Thymus (tissue), 11 donors: ENCODE measurements around the gene WDR5. TPM values are rescaled to one million over a fixed set of nuclear protein-coding genes. Genes with fewer than 3 reads are reported as not detected.
"Not testable (repeated sequence)": the region's sequence is repeated elsewhere in the genome, so short reads cannot be mapped to it uniquely, and the experiment has no call there.

ENCODE experiments used
- DNase-seq, 9 donors: peaks; one replicate each; pipeline ENCODE4 v3.0.0-alpha.2; 2013; ENCODE audit warnings: low spot score in 9 of 9, low read depth in 6 of 9, missing footprints in 1 of 9
- H3K27ac ChIP-seq, 2 donors: one replicate each; pipeline ENCODE4 v1.5.1; 2013; ENCODE audit warnings: control low read depth in 1 of 2, low read depth in 1 of 2, low read length in 1 of 2, mild to moderate bottlenecking in 1 of 2, moderate library complexity in 1 of 2
- H3K27me3 ChIP-seq, 2 donors: one replicate each; pipeline ENCODE4 v1.5.1; 2013; ENCODE audit warnings: low read length in 1 of 2; ENCODE audit not compliant: control insufficient read depth in 2 of 2, insufficient read depth in 1 of 2
- H3K36me3 ChIP-seq, 2 donors: one replicate each; pipeline ENCODE4 v1.5.1; 2013; ENCODE audit warnings: low read length in 1 of 2, mild to moderate bottlenecking in 1 of 2, moderate library complexity in 1 of 2; ENCODE audit not compliant: control insufficient read depth in 2 of 2, insufficient read depth in 2 of 2
- H3K4me1 ChIP-seq, 2 donors: one replicate each; pipeline ENCODE4 v1.5.1; 2013; ENCODE audit warnings: low read length in 2 of 2; ENCODE audit not compliant: control insufficient read depth in 2 of 2, insufficient read depth in 2 of 2
- H3K4me3 ChIP-seq, 2 donors: one replicate each; pipeline ENCODE4 v1.5.1; 2013; ENCODE audit warnings: low read length in 2 of 2, control low read depth in 1 of 2, mild to moderate bottlenecking in 1 of 2
- H3K9me3 ChIP-seq, 2 donors: one replicate each; pipeline ENCODE4 v1.5.1; 2013; ENCODE audit warnings: low read length in 1 of 2, mild to moderate bottlenecking in 1 of 2; ENCODE audit not compliant: control insufficient read depth in 2 of 2, insufficient read depth in 1 of 2
- WGBS: extraction: QIAGEN DNeasy Blood & Tissue Kit; methylation state at CpG from one replicate; pipeline ENCODE4 v1.1.7; 2013; 5-methylcytosine and 5-hydroxymethylcytosine counted together
- polyA plus RNA-seq: library from polyadenylated mRNA; stranded (reverse); fragments of 200-250 nt; gene quantifications from one replicate; pipeline ENCODE4 v1.2.3, GENCODE V29; 2013
- total RNA-seq: library from RNA; stranded (reverse); fragments of 120-200 nt; gene quantifications from one replicate; pipeline ENCODE4 v1.2.4, GENCODE V29; 2013
- donor health status: healthy.

WDR5 gene
- total and polyA plus RNA-seq, 2 donors, result 18.6 to 25.9 TPM

DNA sequence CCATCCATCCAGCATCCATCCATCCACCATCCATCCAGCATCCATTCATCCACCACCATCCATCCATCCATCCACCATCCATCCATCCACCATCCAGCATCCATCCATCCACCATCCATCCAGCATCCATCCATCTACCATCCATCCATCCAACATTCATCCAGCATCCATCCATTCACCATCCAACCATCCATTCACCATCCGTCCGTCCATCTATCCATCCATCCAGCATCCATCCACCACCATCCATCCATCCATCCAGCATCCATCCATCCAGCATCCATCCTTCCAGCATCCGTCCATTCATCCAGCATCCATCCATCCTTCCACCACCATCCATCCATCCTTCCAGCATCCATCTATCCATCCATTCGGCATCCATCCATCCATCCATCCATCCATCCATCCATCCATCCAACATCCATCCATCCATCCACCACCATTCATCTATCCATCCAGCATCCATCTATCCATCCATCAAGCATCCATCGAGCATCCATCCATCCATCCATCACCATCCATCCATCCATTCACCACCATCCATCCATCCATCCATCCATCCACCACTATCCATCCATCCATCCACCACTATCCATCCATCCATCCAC lies 32.4 kb upstream of the WDR5 start:
- H3K9me3 ChIP-seq, result no peaks in the 10 kb centered on the region
- H3K36me3 ChIP-seq, result no peaks in the 10 kb centered on the region
- H3K4me1 ChIP-seq, result no peaks in the 10 kb centered on the region
- 94% methylated on average over 5 of the region's 5 CpGs for WGBS
- no peak overlapping the region for H3K4me3 ChIP-seq
- H3K27me3 ChIP-seq, result no peaks in the 10 kb centered on the region
- DNase-seq, result no peak
- H3K27ac ChIP-seq, result no peak overlapping the region

DNA sequence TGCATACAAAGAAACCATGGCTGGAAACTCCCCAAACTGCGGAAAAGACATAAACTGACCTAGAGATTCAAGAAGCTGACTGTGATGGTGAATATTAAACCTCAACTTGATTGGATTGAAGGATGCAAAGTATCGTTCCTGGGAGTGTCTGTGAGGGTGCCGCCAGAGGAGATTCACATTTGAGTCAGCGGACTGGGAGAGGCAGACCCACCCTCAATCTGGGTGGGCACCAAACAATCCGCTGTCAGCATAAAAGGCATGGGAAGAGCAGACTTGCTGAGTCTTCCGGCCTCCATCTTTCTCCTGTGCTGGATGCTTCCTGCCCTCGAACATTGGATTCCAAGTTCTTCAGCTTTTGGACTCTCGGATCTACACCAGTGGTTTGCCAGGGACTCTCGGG lies 24.8 kb upstream of the WDR5 start:
- H3K4me1 ChIP-seq, result no peaks in the 10 kb centered on the region
- H3K27me3 ChIP-seq, result no peaks in the 10 kb centered on the region
- 77% methylated on average over 9 of the region's 9 CpGs for WGBS
- no peak overlapping the region for H3K4me3 ChIP-seq
- H3K27ac ChIP-seq, result no peak overlapping the region
- no peaks in the 10 kb centered on the region for H3K9me3 ChIP-seq
- H3K36me3 ChIP-seq, result no peaks in the 10 kb centered on the region
- no peak for DNase-seq

DNA sequence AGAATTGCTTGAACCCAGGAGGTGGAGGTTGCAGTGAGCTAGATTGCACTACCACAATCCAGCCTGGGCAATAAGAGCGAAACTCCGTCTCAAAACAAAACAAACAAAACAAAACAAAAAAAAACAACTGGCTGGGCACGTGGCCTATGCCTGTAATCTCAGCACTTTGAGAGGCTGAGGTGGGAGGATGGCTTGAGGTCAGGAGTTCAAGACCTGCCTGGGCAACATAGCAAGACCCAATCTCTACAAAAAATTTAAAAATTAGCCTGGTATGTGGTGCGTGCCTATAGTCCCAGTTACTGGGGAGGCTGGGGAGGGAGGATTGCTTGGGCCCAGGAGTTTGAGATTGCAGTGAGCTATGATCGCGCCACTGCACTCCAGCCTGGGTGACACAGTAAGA lies 23.3 kb upstream of the WDR5 start:
- Histone ChIP-seq H3K4me1 (no peaks in the 10 kb centered on the region), H3K27ac (no peak overlapping the region), H3K9me3 (no peaks in the 10 kb centered on the region), H3K27me3 (no peaks in the 10 kb centered on the region), H3K4me3 (no peak overlapping the region), H3K36me3 (no peaks in the 10 kb centered on the region)
- WGBS, result 96% methylated on average over 6 of the region's 6 CpGs
- no peak for DNase-seq

DNA sequence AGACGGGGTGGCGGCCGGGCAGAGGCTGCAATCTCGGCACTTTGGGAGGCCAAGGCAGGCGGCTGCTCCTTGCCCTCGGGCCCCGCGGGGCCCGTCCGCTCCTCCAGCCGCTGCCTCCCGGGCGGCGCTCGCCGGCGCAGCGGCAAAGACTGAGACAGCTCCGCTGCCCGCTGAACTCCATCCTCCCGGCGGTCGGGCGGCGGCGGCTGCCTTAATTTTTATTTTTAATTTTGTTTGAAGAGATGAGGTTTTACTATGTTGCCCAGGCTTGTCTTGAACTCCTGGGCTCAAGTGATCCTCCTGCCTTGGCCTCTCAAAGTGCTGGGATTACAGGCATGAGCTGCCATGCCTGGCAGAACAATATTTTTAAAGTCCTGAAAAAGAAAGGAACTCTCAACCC lies 16.9 kb upstream of the WDR5 start:
- H3K27ac ChIP-seq, DNase-seq, H3K27me3 ChIP-seq, H3K9me3 ChIP-seq, H3K4me3 ChIP-seq, H3K36me3 ChIP-seq, H3K4me1 ChIP-seq: not testable (repeated sequence)
- WGBS, result 98% methylated on average over 9 of the region's 26 CpGs

DNA sequence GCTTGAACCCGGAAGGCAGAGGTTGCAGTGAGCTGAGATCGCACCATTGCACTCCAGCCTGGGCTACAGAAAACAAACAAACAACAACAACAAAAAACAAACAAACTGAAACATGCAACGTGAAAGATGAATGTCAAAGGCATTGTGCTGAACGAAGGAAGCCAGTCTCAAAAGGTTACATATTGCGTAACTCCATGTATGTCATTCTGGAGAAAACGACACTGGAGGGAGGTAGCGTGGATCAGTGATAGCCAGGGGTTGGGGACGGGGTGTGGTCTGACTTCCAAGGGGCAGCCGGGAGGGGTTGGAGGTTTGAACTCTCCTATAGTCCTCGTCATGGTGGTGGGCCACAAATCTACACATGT lies 12.1 kb upstream of the WDR5 start:
- no peaks in the 10 kb centered on the region for H3K9me3 ChIP-seq
- no peak overlapping the region for H3K4me3 ChIP-seq
- H3K36me3 ChIP-seq, result no peaks in the 10 kb centered on the region
- 88% methylated on average over 10 of the region's 10 CpGs for WGBS
- no peaks in the 10 kb centered on the region for H3K4me1 ChIP-seq
- H3K27ac ChIP-seq, result no peak overlapping the region
- peaks cover 0 to 2% of the 10 kb centered on the region in 2 donors for H3K27me3 ChIP-seq
- no peak for DNase-seq

DNA sequence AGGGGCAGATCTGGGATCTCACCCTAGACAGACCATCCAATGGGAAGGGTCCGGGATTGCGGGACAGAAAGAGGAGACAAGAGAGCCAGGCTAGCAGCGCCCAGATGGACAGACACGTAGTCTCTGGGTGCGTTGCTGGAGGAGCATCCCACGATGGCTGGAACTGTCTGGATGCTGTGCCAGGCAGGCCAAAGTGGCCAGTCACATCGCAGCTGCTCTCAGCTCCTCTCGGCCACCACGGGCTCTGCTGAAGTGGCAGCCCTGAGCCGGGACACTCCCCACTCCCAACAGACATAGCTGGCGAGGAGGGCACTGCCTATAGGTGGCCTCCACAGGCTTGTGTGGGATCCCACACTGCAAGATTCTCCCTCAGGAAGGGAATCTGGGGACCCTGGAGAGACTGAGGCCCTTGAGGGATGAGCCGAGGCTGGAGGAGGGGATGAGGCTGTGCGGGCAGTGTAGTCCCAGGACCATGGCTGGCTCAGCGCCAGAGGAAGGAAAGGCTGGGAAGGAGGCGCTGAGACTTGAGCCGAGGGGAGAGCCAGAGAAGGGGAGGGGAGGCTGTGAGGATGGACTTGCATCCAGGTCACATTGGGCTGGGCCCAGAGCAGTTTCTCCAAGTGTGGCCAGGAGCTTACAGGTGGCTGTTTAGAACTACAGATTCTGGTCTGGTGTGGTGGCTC lies 10.3 kb upstream of the WDR5 start:
- H3K4me1 ChIP-seq, result no peaks in the 10 kb centered on the region
- no peaks in the 10 kb centered on the region for H3K36me3 ChIP-seq
- H3K27me3 ChIP-seq, result peaks cover 0 to 2% of the 10 kb centered on the region in 2 donors
- no peaks in the 10 kb centered on the region for H3K9me3 ChIP-seq
- WGBS, result 91% methylated on average over 16 of the region's 16 CpGs
- no peak overlapping the region for H3K27ac ChIP-seq
- DNase-seq, result no peak
- no peak overlapping the region for H3K4me3 ChIP-seq

DNA sequence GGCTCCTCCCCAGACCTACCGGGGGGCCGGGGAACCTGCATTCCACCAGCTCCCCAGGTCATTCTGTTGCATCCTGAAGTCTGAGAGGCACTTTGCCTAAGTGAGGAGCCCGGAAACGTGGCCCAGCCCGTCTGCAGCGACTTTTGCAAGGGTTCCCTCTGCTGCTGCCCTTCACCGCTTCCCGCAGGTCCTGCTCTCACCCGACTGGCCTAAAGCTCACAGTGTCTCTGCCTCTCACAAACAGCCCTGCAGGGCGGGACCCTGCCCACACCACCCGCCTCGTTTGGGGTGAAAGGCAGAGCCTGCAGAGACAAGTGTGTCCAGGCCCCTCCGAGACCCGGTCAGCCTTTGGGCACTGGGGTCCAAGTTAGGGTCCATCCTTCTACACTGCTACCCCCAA lies 9.5 kb upstream of the WDR5 start:
- no peak overlapping the region for H3K4me3 ChIP-seq
- 87% methylated on average over 14 of the region's 14 CpGs for WGBS
- H3K9me3 ChIP-seq, result no peaks in the 10 kb centered on the region
- H3K27me3 ChIP-seq, result peaks cover 0 to 2% of the 10 kb centered on the region in 2 donors
- no peak for DNase-seq
- no peaks in the 10 kb centered on the region for H3K36me3 ChIP-seq
- no peak overlapping the region for H3K27ac ChIP-seq
- no peaks in the 10 kb centered on the region for H3K4me1 ChIP-seq

DNA sequence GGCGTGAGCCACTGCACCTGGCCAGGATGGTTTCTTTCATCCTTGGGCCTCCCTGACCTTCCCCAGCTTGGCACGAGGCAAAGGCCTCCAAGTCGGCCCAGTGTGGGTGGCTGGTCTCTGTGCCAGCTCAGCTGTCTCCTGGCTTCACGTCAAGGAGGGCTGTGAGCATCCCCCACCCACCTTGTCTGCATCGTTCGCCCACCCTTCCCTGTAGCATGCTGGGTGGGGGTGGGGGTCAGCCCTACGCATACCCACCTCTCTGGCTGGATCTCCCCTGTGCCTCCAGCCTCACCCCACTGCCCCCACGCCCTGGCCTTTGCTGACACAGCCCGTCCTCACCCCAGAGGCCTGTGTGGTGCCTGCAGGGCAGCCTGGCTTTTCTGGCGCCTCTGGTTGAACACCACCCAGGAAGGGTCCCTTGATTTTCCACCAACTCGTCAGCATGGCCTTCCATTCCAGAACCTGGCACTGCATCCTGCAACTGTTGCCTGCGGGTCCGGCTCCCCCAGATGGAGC lies 8.8 kb upstream of the WDR5 start:
- no peak for DNase-seq
- 92% methylated on average over 13 of the region's 13 CpGs for WGBS
- no peaks in the 10 kb centered on the region for H3K9me3 ChIP-seq

DNA sequence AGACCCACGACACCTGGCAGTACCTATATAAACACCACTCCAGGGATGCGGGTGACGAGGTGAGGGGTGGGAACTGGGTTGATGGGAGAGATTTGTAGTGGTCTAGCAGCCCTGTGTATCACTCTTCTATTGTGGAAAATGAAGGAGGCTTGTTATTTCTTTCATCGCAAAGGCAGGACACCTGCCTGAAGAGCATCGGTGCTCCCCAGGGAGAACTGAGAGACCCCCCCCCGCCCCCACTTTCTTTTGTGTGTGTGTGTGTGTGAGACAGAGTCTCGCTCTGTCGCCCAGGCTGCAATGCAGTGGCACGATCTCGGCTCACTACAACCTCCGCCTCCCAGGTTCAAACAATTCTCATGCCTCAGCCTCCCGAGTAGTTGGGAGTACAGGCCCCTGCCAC lies 8.3 kb upstream of the WDR5 start:
- 94% methylated on average over 12 of the region's 12 CpGs for WGBS
- H3K4me1 ChIP-seq, result no peaks in the 10 kb centered on the region
- peaks cover 0 to 2% of the 10 kb centered on the region in 2 donors for H3K27me3 ChIP-seq
- no peak overlapping the region for H3K4me3 ChIP-seq
- no peaks in the 10 kb centered on the region for H3K9me3 ChIP-seq
- no peak overlapping the region for H3K27ac ChIP-seq
- H3K36me3 ChIP-seq, result no peaks in the 10 kb centered on the region
- DNase-seq, result no peak

More for the DNA sequence above, 8.8 kb upstream of the WDR5 start:
- no peaks in the 10 kb centered on the region for H3K36me3 ChIP-seq
- H3K27ac ChIP-seq, result no peak overlapping the region
- peaks cover 0 to 2% of the 10 kb centered on the region in 2 donors for H3K27me3 ChIP-seq
- no peak overlapping the region for H3K4me3 ChIP-seq
- no peaks in the 10 kb centered on the region for H3K4me1 ChIP-seq
